ENCODE results near the gene TTC28.
"Not testable (repeated sequence)": the region's sequence is repeated elsewhere in the genome, so short reads cannot be mapped to it uniquely, and the experiment has no call there.

TTC28 gene

GRCh38 chr22:28369854-28370253 lies 309.8 kb downstream of the TTC28 start:
- peaks cover 5% of the 10 kb centered on the region for H3K9me3 ChIP-seq (ENCODE audit: control insufficient read depth, low read length)
- H3K4me1 ChIP-seq (ENCODE audit: control insufficient read depth, insufficient read depth, low read length) = peaks cover 12% of the 10 kb centered on the region
- no peak for DNase-seq (ENCODE audit: low read depth)
- H3K9ac ChIP-seq (ENCODE audit: low read length) = no peak overlapping the region
- no peaks in the 10 kb centered on the region for H3K27me3 ChIP-seq (replicated peaks; ENCODE audit: control insufficient read depth, insufficient read depth, low read length)
- H3K4me3 ChIP-seq (ENCODE audit: low read length) = no peak overlapping the region
- no peaks in the 10 kb centered on the region for H3K36me3 ChIP-seq (ENCODE audit: control insufficient read depth, insufficient read depth, low read length, severe bottlenecking)

GRCh38 chr22:28366856-28367255 lies 312.8 kb downstream of the TTC28 start:
- no peaks in the 10 kb centered on the region for H3K36me3 ChIP-seq (ENCODE audit: control insufficient read depth, insufficient read depth, low read length, severe bottlenecking)
- peaks cover 5% of the 10 kb centered on the region for H3K9me3 ChIP-seq (ENCODE audit: control insufficient read depth, low read length)
- no peak overlapping the region for H3K4me3 ChIP-seq (ENCODE audit: low read length)
- no peaks in the 10 kb centered on the region for H3K27me3 ChIP-seq (replicated peaks; ENCODE audit: control insufficient read depth, insufficient read depth, low read length)
- no peaks in the 10 kb centered on the region for H3K4me1 ChIP-seq (ENCODE audit: control insufficient read depth, insufficient read depth, low read length)
- DNase-seq (ENCODE audit: low read depth) = no peak
- no peak overlapping the region for H3K9ac ChIP-seq (ENCODE audit: low read length)

- no peak overlapping the region for H3K4me3 ChIP-seq (ENCODE audit: low read length)
- H3K9me3 ChIP-seq (ENCODE audit: control insufficient read depth, low read length) = peaks cover 5% of the 10 kb centered on the region
- H3K36me3 ChIP-seq (ENCODE audit: control insufficient read depth, insufficient read depth, low read length, severe bottlenecking) = no peaks in the 10 kb centered on the region
- no peak overlapping the region for H3K9ac ChIP-seq (ENCODE audit: low read length)
- no peaks in the 10 kb centered on the region for H3K4me1 ChIP-seq (ENCODE audit: control insufficient read depth, insufficient read depth, low read length)
- no peak for DNase-seq (ENCODE audit: low read depth)
- no peaks in the 10 kb centered on the region for H3K27me3 ChIP-seq (replicated peaks; ENCODE audit: control insufficient read depth, insufficient read depth, low read length)
Observed at GRCh38 chr22:28365371-28365770, 314.3 kb downstream of the TTC28 start.

- H3K4me3 ChIP-seq (ENCODE audit: low read length); H3K27me3 ChIP-seq (replicated peaks; ENCODE audit: control insufficient read depth, insufficient read depth, low read length); DNase-seq (ENCODE audit: low read depth); H3K9ac ChIP-seq (ENCODE audit: low read length); H3K9me3 ChIP-seq (ENCODE audit: control insufficient read depth, low read length); H3K36me3 ChIP-seq (ENCODE audit: control insufficient read depth, insufficient read depth, low read length, severe bottlenecking); H3K4me1 ChIP-seq (ENCODE audit: control insufficient read depth, insufficient read depth, low read length): not testable (repeated sequence)
Observed at GRCh38 chr22:28364105-28364504, 315.5 kb downstream of the TTC28 start.

GRCh38 chr22:28360939-28361338 lies 318.7 kb downstream of the TTC28 start:
- no peak for DNase-seq (ENCODE audit: low read depth)
- Histone ChIP-seq H3K27me3 (replicated peaks; ENCODE audit: control insufficient read depth, insufficient read depth, low read length) (no peaks in the 10 kb centered on the region), H3K4me3 (ENCODE audit: low read length) (no peak overlapping the region), H3K36me3 (ENCODE audit: control insufficient read depth, insufficient read depth, low read length, severe bottlenecking) (no peaks in the 10 kb centered on the region), H3K9ac (ENCODE audit: low read length) (no peak overlapping the region), H3K9me3 (ENCODE audit: control insufficient read depth, low read length) (no peaks in the 10 kb centered on the region), H3K4me1 (ENCODE audit: control insufficient read depth, insufficient read depth, low read length) (peaks cover 4% of the 10 kb centered on the region)

- DNase-seq (ENCODE audit: low read depth) = no peak
- no peak overlapping the region for H3K4me3 ChIP-seq (ENCODE audit: low read length)
Observed at GRCh38 chr22:28358312-28358711, 321.3 kb downstream of the TTC28 start.

GRCh38 chr22:28357193-28357592 lies 322.4 kb downstream of the TTC28 start:
- no peak for DNase-seq (ENCODE audit: low read depth)
- Histone ChIP-seq H3K36me3 (ENCODE audit: control insufficient read depth, insufficient read depth, low read length, severe bottlenecking) (no peaks in the 10 kb centered on the region), H3K4me3 (ENCODE audit: low read length) (no peak overlapping the region), H3K27me3 (replicated peaks; ENCODE audit: control insufficient read depth, insufficient read depth, low read length) (no peaks in the 10 kb centered on the region), H3K4me1 (ENCODE audit: control insufficient read depth, insufficient read depth, low read length) (peaks cover 4% of the 10 kb centered on the region), H3K9ac (ENCODE audit: low read length) (no peak overlapping the region), H3K9me3 (ENCODE audit: control insufficient read depth, low read length) (no peaks in the 10 kb centered on the region)

More at GRCh38 chr22:28358312-28358711, 321.3 kb downstream of the TTC28 start:
- Histone ChIP-seq H3K4me1 (ENCODE audit: control insufficient read depth, insufficient read depth, low read length) (peaks cover 4% of the 10 kb centered on the region), H3K9me3 (ENCODE audit: control insufficient read depth, low read length) (no peaks in the 10 kb centered on the region), H3K36me3 (ENCODE audit: control insufficient read depth, insufficient read depth, low read length, severe bottlenecking) (no peaks in the 10 kb centered on the region), H3K27me3 (replicated peaks; ENCODE audit: control insufficient read depth, insufficient read depth, low read length) (no peaks in the 10 kb centered on the region), H3K9ac (ENCODE audit: low read length) (no peak overlapping the region)

GRCh38 chr22:28351476-28351875 lies 328.2 kb downstream of the TTC28 start:
- Histone ChIP-seq H3K36me3 (ENCODE audit: control insufficient read depth, insufficient read depth, low read length, severe bottlenecking) (no peaks in the 10 kb centered on the region), H3K27me3 (replicated peaks; ENCODE audit: control insufficient read depth, insufficient read depth, low read length) (no peaks in the 10 kb centered on the region), H3K4me1 (ENCODE audit: control insufficient read depth, insufficient read depth, low read length) (no peaks in the 10 kb centered on the region), H3K9me3 (ENCODE audit: control insufficient read depth, low read length) (no peaks in the 10 kb centered on the region), H3K4me3 (ENCODE audit: low read length) (no peak overlapping the region), H3K9ac (ENCODE audit: low read length) (no peak overlapping the region)
- no peak for DNase-seq (ENCODE audit: low read depth)

GRCh38 chr22:28348613-28349609 lies 330.7 kb downstream of the TTC28 start:
- Histone ChIP-seq H3K4me3 (ENCODE audit: low read length) (no peak overlapping the region), H3K9ac (ENCODE audit: low read length) (no peak overlapping the region), H3K27me3 (replicated peaks; ENCODE audit: control insufficient read depth, insufficient read depth, low read length) (no peaks in the 10 kb centered on the region), H3K36me3 (ENCODE audit: control insufficient read depth, insufficient read depth, low read length, severe bottlenecking) (no peaks in the 10 kb centered on the region), H3K9me3 (ENCODE audit: control insufficient read depth, low read length) (no peaks in the 10 kb centered on the region), H3K4me1 (ENCODE audit: control insufficient read depth, insufficient read depth, low read length) (peaks cover 11% of the 10 kb centered on the region)
- peak; percentile 28 for DNase-seq (ENCODE audit: low read depth)

GRCh38 chr22:28346308-28346707 lies 333.3 kb downstream of the TTC28 start:
- no peak for DNase-seq (ENCODE audit: low read depth)
- H3K9ac ChIP-seq (ENCODE audit: low read length) = no peak overlapping the region
- peaks cover 13% of the 10 kb centered on the region for H3K4me1 ChIP-seq (ENCODE audit: control insufficient read depth, insufficient read depth, low read length)
- no peaks in the 10 kb centered on the region for H3K36me3 ChIP-seq (ENCODE audit: control insufficient read depth, insufficient read depth, low read length, severe bottlenecking)
- no peak overlapping the region for H3K4me3 ChIP-seq (ENCODE audit: low read length)
- H3K27me3 ChIP-seq (replicated peaks; ENCODE audit: control insufficient read depth, insufficient read depth, low read length) = no peaks in the 10 kb centered on the region
- H3K9me3 ChIP-seq (ENCODE audit: control insufficient read depth, low read length) = no peaks in the 10 kb centered on the region

GRCh38 chr22:28344918-28345703 lies 334.5 kb downstream of the TTC28 start:
- peak overlapping the region; percentile 52 for H3K4me3 ChIP-seq (ENCODE audit: low read length)
- peak; percentile 30 for DNase-seq (ENCODE audit: low read depth)
- no peaks in the 10 kb centered on the region for H3K36me3 ChIP-seq (ENCODE audit: control insufficient read depth, insufficient read depth, low read length, severe bottlenecking)
- H3K9ac ChIP-seq (ENCODE audit: low read length) = peak overlapping the region; percentile 45
- H3K4me1 ChIP-seq (ENCODE audit: control insufficient read depth, insufficient read depth, low read length) = peaks cover 23% of the 10 kb centered on the region
- no peaks in the 10 kb centered on the region for H3K27me3 ChIP-seq (replicated peaks; ENCODE audit: control insufficient read depth, insufficient read depth, low read length)
- no peaks in the 10 kb centered on the region for H3K9me3 ChIP-seq (ENCODE audit: control insufficient read depth, low read length)
